Nephron (organoid): ENCODE results near the gene KLHL30.

ENCODE experiments used
- H3K27ac Mint-ChIP-seq, 3 experiments: 2 replicates each; pipeline ENCODE4 v1.8.0; 2020; ENCODE audit warnings: mixed read lengths in 3 of 3, mild to moderate bottlenecking in 2 of 3, moderate library complexity in 1 of 3
- H3K27me3 Mint-ChIP-seq: 2 replicates; pipeline ENCODE4 v1.8.0; 2021; ENCODE audit warnings: low read depth, mild to moderate bottlenecking, moderate library complexity, mixed read lengths
- H3K36me3 Mint-ChIP-seq: 2 replicates; pipeline ENCODE4 v1.8.0; 2020; ENCODE audit warnings: low read depth, mixed read lengths
- H3K4me1 Mint-ChIP-seq: 2 replicates; pipeline ENCODE4 v1.8.0; 2020; ENCODE audit warnings: mixed read lengths
- H3K4me3 Mint-ChIP-seq, 3 experiments: 2 replicates each; pipeline ENCODE4 v1.8.0; 2020; ENCODE audit warnings: mild to moderate bottlenecking in 3 of 3, mixed read lengths in 3 of 3, moderate library complexity in 2 of 3
- H3K9me3 Mint-ChIP-seq: 2 replicates; pipeline ENCODE4 v1.8.0; 2020; ENCODE audit warnings: mixed read lengths
- CTCF ChIP-seq, 3 experiments: fragments of 200-600 bp; sonication (generic); IDR thresholded peaks; one replicate each; pipeline ENCODE4 v1.5.0; 2021; ENCODE audit warnings: antibody characterized with exemption in 3 of 3; ENCODE audit not compliant: unreplicated experiment in 3 of 3

The KLHL30 gene

GRCh38 chr2:238132463-238133450 is 5.7 kb upstream of the KLHL30 start:
- no peak for TF ChIP-seq CTCF (IDR thresholded peaks at IDR 0.05; ENCODE audit: unreplicated experiment in 3 of 3)
- no peaks in the 10 kb centered on the region for H3K27me3 Mint-ChIP-seq
- H3K4me1 Mint-ChIP-seq: peaks cover 22% of the 10 kb centered on the region
- H3K36me3 Mint-ChIP-seq: no peaks in the 10 kb centered on the region
- peak overlapping the region in 1 of 3 experiments; percentile 24 for H3K27ac Mint-ChIP-seq
- no peak overlapping the region for H3K4me3 Mint-ChIP-seq
- H3K9me3 Mint-ChIP-seq: no peaks in the 10 kb centered on the region

- no peaks in the 10 kb centered on the region for H3K27me3 Mint-ChIP-seq
- H3K4me3 Mint-ChIP-seq: no peak overlapping the region
- peaks cover 28% of the 10 kb centered on the region for H3K4me1 Mint-ChIP-seq
- H3K9me3 Mint-ChIP-seq: no peaks in the 10 kb centered on the region
- no peak for TF ChIP-seq CTCF (IDR thresholded peaks at IDR 0.05; ENCODE audit: unreplicated experiment in 3 of 3)
- H3K27ac Mint-ChIP-seq: peak overlapping the region in 1 of 3 experiments; percentile 24
- no peaks in the 10 kb centered on the region for H3K36me3 Mint-ChIP-seq
Measured at GRCh38 chr2:238133499-238134392, 4.7 kb upstream of the KLHL30 start.

- Mint-ChIP-seq H3K9me3 (no peaks in the 10 kb centered on the region), H3K27ac (no peak overlapping the region), H3K36me3 (no peaks in the 10 kb centered on the region), H3K4me3 (no peak overlapping the region), H3K27me3 (no peaks in the 10 kb centered on the region), H3K4me1 (peaks cover 28% of the 10 kb centered on the region)
- no peak for TF ChIP-seq CTCF (IDR thresholded peaks at IDR 0.05; ENCODE audit: unreplicated experiment in 3 of 3)
Measured at GRCh38 chr2:238134393-238134785, 4.1 kb upstream of the KLHL30 start.

GRCh38 chr2:238135601-238136150 is 2.8 kb upstream of the KLHL30 start:
- no peak for TF ChIP-seq CTCF (IDR thresholded peaks at IDR 0.05; ENCODE audit: unreplicated experiment in 3 of 3)
- no peaks in the 10 kb centered on the region for H3K9me3 Mint-ChIP-seq
- peaks cover 28% of the 10 kb centered on the region for H3K4me1 Mint-ChIP-seq
- H3K27ac Mint-ChIP-seq: no peak overlapping the region
- no peaks in the 10 kb centered on the region for H3K36me3 Mint-ChIP-seq
- no peak overlapping the region for H3K4me3 Mint-ChIP-seq
- H3K27me3 Mint-ChIP-seq: no peaks in the 10 kb centered on the region

GRCh38 chr2:238136820-238137537 is 1.5 kb upstream of the KLHL30 start:
- TF ChIP-seq CTCF (IDR thresholded peaks at IDR 0.05; ENCODE audit: unreplicated experiment in 3 of 3): no peak
- no peak overlapping the region for H3K4me3 Mint-ChIP-seq

More at GRCh38 chr2:238136820-238137537, 1.5 kb upstream of the KLHL30 start:
- H3K27me3 Mint-ChIP-seq: no peaks in the 10 kb centered on the region
- no peaks in the 10 kb centered on the region for H3K36me3 Mint-ChIP-seq
- peaks cover 35% of the 10 kb centered on the region for H3K4me1 Mint-ChIP-seq
- H3K27ac Mint-ChIP-seq: peak overlapping the region in 1 of 3 experiments; percentile 8
- no peaks in the 10 kb centered on the region for H3K9me3 Mint-ChIP-seq
